HG02840 (cell line): ENCODE results near the gene ALX4.

Experiments used
- ATAC-seq: cut with Tn5 transposase; IDR thresholded peaks from one replicate; pipeline ENCODE4 v1.9.1; 2021; ENCODE audit warnings: mild to moderate bottlenecking, moderate library complexity, moderate number of reproducible peaks; ENCODE audit not compliant: unreplicated experiment, low FRiP score

The ALX4 gene

DNA sequence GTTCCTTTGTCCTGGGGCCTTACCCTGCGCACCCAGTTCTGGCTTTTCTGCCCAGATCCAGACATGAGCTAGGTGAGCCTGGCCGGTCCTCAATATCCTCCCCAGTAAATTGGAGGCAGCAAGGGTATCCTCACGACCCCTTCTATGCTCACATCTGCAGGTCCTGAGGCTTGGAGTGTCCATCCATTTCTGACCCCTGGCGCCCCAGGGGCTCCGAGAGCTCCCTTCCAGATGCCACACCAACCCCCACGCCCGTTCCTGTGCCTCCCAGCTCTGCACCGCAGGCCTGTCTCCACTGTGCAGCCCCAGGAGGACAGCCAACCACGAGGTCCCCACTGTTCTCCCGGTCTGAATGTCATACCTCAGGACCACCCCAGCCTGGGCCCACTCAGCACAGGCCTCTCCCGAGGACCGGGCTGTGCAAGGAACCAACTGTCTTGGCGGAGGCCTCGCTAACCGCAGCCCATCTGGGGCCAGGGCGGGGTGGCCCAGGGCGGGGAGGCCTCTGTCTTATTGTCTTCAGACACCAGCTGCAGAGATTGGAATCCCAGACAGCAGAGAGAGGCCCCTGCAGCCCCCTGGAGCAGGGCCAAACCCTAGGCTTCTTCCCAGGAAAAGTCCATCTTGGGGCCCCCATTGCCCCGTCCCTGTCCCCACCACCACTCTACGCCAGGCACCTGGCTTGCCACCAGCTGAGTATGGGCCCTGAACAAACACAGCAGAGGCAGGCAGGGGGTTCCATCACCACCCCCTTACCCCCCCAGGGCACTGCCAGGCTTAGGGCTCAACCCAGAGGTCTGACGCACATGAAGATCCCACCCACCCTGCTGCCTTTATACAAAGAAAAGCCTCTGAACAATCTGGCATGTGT is 39.3 kb downstream of the ALX4 start:
- no peak for ATAC-seq

DNA sequence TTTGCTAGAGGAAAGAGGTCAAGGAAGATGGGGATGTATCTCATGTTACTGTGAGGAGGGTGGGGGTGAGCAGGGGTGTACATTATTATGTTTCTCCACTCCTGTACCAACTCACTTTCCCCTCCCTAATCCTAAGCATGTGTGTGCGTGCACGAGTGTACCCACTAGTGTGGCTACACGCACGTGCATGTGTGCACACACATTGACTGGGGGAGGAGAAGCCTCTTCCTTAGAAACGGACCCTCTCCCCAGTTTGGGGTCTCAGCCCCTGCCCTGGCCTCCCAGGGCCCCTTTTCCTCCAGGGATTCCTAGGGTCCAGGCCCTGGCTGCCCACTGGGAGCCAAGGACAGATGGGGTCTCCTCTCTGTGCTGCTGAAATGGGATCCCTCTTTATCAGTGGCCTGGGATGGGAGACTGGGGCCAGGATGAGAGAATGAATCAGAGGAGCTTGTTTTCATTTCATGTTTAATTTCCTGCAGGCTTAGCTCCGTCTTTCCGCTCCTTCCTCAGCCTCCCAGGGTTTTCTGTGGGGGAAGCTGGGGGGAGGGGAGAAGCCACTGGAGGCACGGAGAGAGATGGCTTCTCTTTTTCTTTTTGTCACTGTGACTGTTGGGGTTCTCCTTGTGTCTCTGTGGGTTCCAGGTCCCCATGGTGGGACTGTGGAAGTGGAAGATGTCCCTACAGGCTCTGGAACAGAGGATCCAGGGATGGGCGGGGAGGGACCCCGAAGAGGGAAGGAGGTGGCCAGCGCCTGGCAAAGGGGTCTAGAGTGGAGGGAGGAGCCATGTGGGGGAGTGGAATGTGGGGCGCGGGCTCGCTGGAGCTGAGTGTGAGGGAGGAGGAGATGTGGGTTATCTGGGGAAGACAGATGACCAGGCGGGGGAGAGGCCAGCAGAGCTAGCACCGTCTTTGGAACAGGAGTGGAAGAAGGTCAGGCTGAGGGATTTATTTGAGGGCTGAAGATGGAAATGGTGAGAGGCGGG is 40.3 kb downstream of the ALX4 start:
- ATAC-seq: no peak

- ATAC-seq: no peak
Measured at GRCh38 chr11:44268614-44269080, 41.3 kb downstream of the ALX4 start.

- ATAC-seq: no peak
Measured at GRCh38 chr11:44267750-44268613, 42.0 kb downstream of the ALX4 start.

- ATAC-seq: no peak
Measured at GRCh38 chr11:44267006-44267749, 42.8 kb downstream of the ALX4 start.

DNA sequence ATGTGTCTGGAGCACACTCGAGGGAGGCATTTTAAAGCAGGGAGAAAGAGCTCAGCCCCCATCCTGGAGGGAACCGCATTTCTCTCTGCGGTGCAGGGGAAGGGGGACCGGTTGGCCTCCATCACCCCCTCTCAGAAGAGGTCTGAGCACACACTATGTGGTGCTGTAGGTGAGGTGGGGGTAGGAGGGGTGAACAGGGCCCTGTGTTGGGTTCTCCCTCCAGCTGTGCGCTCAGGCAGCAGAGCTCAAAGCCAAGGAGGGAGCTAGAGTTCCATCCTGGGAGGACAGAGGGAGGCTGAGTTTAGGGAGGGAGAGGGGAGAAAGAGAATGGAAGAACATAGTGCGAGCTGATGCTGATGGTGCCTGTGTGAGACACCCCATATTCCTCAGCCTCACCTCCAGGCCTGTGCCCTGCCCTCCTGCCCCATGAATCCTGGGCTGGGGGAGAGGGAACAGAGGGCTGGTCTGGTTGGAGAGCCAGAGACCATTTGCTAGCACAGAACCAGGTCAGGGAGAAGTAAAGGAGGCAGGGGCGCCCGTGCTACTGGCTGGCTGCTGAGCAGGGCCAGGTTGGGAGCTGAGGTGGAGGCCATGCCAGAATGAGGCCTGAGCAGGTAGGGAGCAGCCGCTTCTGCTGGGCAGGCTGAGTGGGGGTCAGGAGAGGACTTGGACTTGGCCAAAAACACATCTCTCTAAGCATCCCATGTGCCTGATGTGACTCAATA is 43.7 kb downstream of the ALX4 start:
- ATAC-seq: no peak

DNA sequence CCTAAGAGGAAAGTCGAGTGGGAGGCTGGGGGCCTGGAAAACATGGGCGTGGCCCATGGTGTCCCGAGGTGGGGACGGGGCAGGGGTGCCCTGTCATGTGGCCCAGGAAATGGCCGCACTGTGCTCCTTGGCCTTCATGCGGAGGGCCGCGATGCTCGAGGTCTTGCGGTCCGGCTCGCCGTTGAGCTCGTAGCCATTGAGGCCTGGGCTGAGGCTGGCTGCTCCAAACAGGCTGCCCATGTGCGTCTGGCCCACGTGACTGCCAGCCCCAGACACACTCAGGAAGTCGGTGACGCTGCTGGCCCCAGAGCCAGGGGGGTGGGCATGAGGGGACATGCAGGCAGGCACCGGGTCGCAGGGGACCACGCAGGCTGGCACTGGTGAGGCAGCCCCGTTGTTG is 45.2 kb downstream of the ALX4 start:
- no peak for ATAC-seq

GRCh38 chr11:44264438-44264749 is 45.5 kb downstream of the ALX4 start:
- ATAC-seq: no peak

DNA sequence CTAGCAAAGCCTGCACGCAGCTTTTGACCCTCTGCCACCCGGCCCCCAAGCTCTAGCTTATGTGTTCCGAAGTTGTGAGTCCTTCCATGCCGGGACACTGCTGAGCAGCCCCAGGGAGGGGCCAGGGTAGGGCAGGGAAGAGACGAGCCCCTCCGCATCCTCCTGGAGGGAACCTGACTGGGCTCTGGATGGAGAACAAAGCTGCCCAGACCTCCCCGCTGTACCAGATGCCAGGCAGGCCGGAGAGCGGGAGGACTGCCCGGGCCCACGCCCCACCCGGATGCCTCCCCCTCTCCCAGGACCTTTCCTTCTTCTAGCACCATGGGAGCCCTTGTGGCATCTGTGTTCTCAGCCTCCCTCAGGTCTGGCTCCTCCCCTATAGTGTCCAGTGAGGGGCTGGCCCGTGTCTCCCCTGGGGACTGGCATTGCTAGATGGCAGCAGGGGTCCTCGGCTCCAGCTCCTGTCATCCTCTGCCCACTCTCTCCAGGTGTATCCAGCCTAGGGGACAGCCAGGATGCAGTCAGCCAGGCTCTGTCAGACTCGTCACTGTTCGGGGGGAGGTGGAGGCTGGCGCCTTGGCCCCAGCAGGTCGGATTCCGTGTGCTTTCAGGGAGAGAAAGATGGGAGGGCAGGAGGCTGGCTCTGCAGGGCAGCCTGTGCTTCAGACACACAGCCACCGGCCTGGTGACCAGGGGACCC is 46.1 kb downstream of the ALX4 start:
- ATAC-seq: no peak

GRCh38 chr11:44261800-44262591 is 47.9 kb downstream of the ALX4 start:
- ATAC-seq: no peak

GRCh38 chr11:44260081-44260480 is 49.9 kb downstream of the ALX4 start:
- ATAC-seq: no peak

GRCh38 chr11:44258839-44259420 is 51.0 kb downstream of the ALX4 start:
- no peak for ATAC-seq

DNA sequence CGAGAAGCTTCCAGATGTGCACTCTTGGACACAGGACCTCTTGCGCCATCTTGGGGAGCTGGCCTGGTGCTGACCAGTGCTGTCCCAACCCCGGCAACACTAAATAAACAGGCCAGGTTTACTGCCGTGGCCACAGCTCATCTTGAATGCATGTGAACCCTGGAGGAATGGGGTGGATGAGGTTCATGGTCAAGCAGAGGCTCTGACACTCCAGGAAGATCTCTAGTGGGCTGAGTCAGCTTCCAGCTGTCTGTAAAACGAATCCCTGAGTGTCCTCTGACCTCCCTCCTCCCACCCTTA is 51.8 kb downstream of the ALX4 start:
- no peak for ATAC-seq

DNA sequence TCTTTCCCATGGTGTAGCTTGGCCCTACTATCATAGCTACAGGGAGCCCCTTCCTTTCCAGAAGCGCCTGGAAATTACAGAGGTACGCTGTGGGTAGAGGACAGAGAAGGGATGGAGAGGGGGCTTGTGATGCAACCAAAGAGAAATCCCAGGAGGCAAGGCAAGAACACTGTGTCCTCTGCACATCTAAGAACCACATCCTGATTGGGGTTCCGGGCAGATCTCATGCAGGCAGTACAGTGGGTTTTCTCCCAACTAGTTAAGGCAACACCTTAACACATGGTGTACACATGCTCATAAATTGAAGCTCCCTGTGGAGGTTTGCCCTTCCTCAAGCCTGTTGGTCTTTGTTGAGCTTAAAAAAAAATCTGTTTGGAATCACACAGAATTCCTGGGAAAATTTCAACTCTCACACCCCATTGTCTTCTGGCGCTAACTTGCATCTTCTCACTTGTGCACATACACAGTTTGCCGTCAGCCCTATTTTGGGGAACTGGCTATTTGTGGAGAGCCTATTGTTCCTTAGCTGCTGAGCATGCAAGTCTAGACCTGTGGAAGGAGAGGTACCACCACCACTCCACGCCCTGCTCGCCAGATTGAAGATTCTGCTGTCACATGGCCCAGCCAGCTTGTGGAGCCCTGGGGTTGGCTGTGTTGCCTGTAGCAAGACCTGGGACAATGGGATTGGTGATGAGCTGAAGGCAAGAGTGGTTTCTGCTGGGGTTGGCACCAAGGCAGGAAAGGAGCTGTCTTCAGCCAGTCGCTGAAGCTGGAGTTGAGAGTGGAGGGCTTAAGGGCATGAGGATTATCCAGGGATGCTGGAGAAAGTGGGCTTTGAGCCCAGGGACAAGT is 52.4 kb downstream of the ALX4 start:
- ATAC-seq: no peak

GRCh38 chr11:44256673-44257291 is 53.2 kb downstream of the ALX4 start:
- no peak for ATAC-seq

DNA sequence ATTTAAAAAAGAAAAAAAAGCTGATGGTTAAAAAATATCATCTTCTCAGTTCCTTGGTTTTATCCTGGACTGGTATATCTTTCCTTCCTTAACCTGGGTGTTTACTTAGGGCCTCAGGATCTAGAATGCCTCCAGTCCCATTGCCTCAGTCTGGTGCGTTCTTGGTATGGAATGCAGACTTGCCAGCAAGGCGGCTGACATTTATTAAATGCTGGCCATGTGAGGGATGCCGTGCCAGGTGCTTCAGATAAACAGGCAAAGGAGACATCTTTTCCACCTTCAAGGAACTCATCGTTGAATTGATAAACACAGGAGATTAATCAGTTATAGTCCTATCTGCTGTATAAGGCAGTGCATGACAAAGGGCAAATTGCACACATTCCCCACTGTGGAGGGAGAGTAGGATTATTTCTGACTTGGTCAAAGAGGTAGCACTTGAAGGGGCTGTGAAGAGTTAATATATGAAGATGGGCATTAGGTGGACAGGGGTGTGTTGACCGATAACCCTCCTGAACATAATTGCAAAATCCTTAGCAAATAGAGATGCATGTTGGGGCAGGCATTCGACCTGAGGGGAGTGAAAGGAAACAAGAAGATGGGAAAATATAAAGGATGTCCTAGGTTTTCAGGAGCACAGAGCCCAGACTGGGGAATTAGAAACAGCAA is 54.4 kb downstream of the ALX4 start:
- ATAC-seq: no peak
